GM18511 (cell line): ENCODE data around the gene ACTL6B.

Source experiments
- ATAC-seq: cut with Tn5 transposase; IDR thresholded peaks from one replicate; pipeline ENCODE4 v1.9.1; 2021; ENCODE audit warnings: mild to moderate bottlenecking, moderate library complexity; ENCODE audit not compliant: unreplicated experiment

Gene ACTL6B

DNA sequence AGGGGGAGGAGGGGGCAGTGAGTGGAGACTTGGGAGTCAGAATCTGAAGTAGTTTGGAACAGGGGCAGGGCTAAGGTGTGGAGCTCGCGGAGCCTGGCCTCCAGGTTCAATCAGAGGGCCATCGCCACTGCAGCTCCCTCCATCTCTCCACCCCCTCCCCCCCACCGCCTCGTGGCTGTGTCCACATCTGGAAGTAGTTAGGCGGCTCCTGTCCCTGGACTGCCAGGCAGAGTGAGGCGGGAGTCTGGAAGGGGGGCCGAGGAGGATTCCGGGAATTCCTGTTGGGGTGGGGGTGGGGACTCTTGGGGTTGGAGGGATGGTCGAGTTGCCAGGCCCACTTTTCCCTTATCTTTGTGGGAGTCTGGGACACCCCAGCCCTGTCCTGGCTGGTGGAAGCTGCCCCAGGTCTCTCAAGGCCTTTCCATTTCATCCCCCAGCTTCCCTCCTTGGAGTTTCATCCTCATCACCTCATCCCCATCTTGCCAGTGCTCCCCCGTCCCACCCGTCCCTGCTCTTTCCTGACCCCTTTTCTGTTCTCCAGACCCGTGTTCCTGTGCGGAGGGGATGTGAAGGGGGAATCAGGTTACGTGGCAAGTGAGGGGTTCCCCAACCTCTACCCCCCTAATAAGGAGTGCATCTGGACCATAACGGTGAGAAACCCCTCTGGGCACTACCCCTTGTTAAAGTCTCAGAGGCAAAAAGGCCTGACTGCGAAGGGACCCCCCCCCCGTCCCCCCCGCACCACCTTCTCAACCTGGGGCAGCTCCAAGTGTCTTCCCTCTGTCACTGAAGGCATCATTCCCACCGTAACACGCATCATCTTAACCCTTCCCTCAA is 53.1 kb downstream of the ACTL6B start:
- no peak for ATAC-seq

DNA sequence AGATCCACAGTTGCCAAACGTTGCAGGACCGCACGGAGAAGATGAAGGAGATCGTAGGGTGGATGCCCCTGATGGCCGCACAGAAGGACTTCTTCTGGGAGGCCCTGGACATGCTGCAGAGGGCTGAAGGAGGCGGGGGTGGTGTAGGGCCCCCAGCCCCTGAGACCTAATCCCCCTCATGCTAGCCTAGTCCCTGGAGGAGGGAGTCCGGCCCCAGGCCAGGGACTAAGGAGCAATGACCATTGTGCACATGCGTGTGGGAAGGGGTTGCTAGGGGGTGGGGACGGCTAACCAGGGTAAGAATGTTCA is 55.6 kb downstream of the ACTL6B start:
- no peak for ATAC-seq

DNA sequence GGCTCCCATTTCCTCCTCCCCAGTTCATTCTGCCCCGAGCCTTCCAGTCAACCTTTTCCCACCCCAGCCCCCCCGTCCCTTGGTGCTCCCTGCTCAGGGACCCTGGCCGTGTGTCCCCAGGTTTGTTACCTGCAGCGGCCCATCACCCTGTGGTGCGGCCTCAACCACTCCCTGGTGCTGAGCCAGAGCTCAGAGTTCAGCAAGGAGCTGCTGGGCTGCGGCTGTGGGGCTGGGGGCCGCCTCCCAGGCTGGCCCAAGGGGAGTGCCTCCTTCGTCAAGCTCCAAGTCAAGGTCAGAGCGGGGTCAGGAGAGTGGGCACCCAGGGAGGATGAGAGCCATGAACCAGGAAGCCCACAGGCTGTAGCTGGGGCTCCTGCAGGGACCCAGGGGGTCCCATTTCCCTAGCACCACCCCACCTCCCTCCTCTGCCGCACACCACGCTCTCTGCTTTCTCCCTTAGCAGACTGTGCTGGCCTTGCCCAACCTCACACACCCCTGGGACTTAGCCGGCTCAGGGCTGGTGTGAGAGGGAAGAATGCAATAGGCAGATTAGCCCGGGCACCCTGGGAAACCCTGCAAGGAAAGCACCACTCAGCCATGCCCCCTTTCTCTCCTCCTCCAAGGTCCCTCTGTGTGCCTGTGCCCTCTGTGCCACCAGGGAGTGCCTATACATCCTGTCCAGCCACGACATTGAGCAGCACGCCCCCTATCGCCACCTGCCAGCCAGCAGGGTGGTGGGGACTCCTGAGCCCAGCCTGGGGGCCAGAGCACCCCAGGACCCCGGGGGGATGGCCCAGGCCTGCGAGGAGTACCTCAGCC is 56.1 kb downstream of the ACTL6B start:
- no peak for ATAC-seq

DNA sequence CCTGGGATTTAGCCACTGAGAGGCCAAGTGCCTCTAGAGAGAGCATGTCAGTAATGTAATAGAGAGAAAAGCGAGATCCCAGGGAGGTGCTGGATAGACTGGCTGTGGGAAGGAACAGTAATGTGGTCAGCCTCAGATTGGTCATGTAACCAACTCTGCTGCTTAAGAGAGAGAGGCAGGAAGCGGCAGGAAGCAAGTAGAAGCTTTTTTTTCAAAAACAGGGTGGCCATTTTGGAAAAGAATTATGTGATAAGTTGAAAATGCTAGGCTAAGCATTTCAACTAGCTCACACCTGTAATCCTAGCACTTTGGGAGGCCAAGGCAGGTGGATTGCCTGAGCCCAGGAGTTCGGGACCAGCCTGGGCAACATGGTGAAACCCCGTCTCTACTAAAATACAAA is 57.8 kb downstream of the ACTL6B start:
- no peak for ATAC-seq

DNA sequence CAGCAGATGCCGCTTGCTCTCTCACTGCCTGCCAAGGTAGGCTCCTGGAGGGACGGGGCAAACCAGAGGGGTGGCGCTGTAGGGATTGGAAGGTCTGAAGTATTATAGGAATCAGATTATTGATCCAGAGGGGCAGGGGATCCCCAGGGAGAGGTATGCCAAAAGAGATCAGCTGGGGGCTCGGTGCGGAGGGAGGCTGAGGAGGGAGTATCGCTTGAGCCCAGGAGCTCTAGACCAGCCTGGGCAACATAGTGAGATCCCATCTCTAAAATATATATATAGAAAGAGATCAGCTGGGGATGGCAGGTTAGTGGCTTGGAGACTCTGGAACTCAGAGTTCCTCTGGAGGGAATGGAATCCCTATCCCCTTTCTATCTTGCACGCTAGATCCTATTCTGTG is 61.1 kb downstream of the ACTL6B start:
- ATAC-seq = no peak
